SK-N-SH treated with all-trans-retinoic acid at 6 μM for 48 hours (cell line): ENCODE measurements around the gene ZCCHC2.

Experiments used
- ATAC-seq: fragments of 200-7000 bp; cut with Tn5 transposase; 3 replicates; pipeline ENCODE4 v1.9.1; 2020; ENCODE audit warnings: mild to moderate bottlenecking, moderate library complexity
- BACH2 ChIP-seq: fragments of 250-450 bp; sonication (Bioruptor Pico); IDR thresholded peaks from 2 replicates; pipeline ENCODE4 v1.9.0; 2021; ENCODE audit warnings: mild to moderate bottlenecking, borderline replicate concordance
- CREB5 ChIP-seq: fragments of 250-450 bp; sonication (Bioruptor Pico); IDR thresholded peaks from 2 replicates; pipeline ENCODE4 v1.5.1; 2020; ENCODE audit warnings: low read depth, mild to moderate bottlenecking, moderate library complexity
- CSDC2 ChIP-seq: fragments of 250-450 bp; sonication (Bioruptor Pico); IDR thresholded peaks from 2 replicates; pipeline ENCODE4 v1.5.0; 2020; ENCODE audit warnings: mild to moderate bottlenecking, moderate library complexity
- CSRNP3 ChIP-seq: fragments of 250-450 bp; sonication (Bioruptor Pico); IDR thresholded peaks from 2 replicates; pipeline ENCODE4 v1.5.1; 2021; ENCODE audit warnings: mild to moderate bottlenecking, moderate library complexity
- ESRRG ChIP-seq: fragments of 250-450 bp; sonication (Bioruptor Pico); IDR thresholded peaks from 2 replicates; pipeline ENCODE4 v1.6.1; 2021; ENCODE audit warnings: mild to moderate bottlenecking
- GLIS3 ChIP-seq: fragments of 250-450 bp; sonication (Bioruptor Pico); IDR thresholded peaks from 2 replicates; pipeline ENCODE4 v1.5.0; 2020; ENCODE audit warnings: mild to moderate bottlenecking, moderate library complexity
- ISL1 ChIP-seq: fragments of 250-450 bp; sonication (Bioruptor Pico); IDR thresholded peaks from 2 replicates; pipeline ENCODE4 v2.1.2; 2022; ENCODE audit warnings: mild to moderate bottlenecking, moderate library complexity
- OSR1 ChIP-seq: fragments of 250-450 bp; sonication (Bioruptor Pico); IDR thresholded peaks from 2 replicates; pipeline ENCODE4 v1.8.0; 2022; ENCODE audit warnings: moderate library complexity, mild to moderate bottlenecking, inconsistent platforms
- POU6F1 ChIP-seq: fragments of 250-450 bp; sonication (Bioruptor Pico); IDR thresholded peaks from 2 replicates; pipeline ENCODE4 v1.8.0; 2021; ENCODE audit warnings: low read depth, mild to moderate bottlenecking, moderate library complexity, borderline replicate concordance
- PPARA ChIP-seq: fragments of 250-450 bp; sonication (Bioruptor Pico); IDR thresholded peaks from 2 replicates; pipeline ENCODE4 v1.5.0; 2020; ENCODE audit warnings: mild to moderate bottlenecking, borderline replicate concordance
- RARB ChIP-seq: fragments of 250-450 bp; sonication (Bioruptor Pico); IDR thresholded peaks from 2 replicates; pipeline ENCODE4 v1.8.0; 2021; ENCODE audit warnings: mild to moderate bottlenecking, moderate library complexity
- SNAI2 ChIP-seq: fragments of 250-450 bp; sonication (Bioruptor Pico); IDR thresholded peaks from 2 replicates; pipeline ENCODE4 v1.5.0; 2020; ENCODE audit warnings: mild to moderate bottlenecking, moderate library complexity
- TCF4 ChIP-seq: fragments of 250-450 bp; sonication (Bioruptor Pico); IDR thresholded peaks from 2 replicates; pipeline ENCODE4 v1.8.0; 2021; ENCODE audit warnings: mild to moderate bottlenecking, moderate library complexity, borderline replicate concordance
- TOX ChIP-seq: fragments of 250-450 bp; sonication (Bioruptor Pico); IDR thresholded peaks from 2 replicates; pipeline ENCODE4 v1.8.0; 2021; ENCODE audit warnings: mild to moderate bottlenecking, moderate library complexity, borderline replicate concordance
- TSHZ2 ChIP-seq: fragments of 250-450 bp; sonication (Bioruptor Pico); IDR thresholded peaks from 2 replicates; pipeline ENCODE4 v1.5.0; 2020; ENCODE audit warnings: mild to moderate bottlenecking, moderate library complexity
- ZC3H10 ChIP-seq: fragments of 250-450 bp; sonication (Bioruptor Pico); IDR thresholded peaks from 2 replicates; pipeline ENCODE4 v1.5.1; 2021; ENCODE audit warnings: mild to moderate bottlenecking, moderate library complexity
- ZFP3 ChIP-seq: fragments of 250-450 bp; sonication (Bioruptor Pico); IDR thresholded peaks from 2 replicates; pipeline ENCODE4 v1.5.0; 2020; ENCODE audit warnings: mild to moderate bottlenecking, moderate library complexity
- ZFP30 ChIP-seq: fragments of 450-650 bp; formaldehyde crosslinking; IDR thresholded peaks from 2 replicates; pipeline ENCODE4 v1.5.0; 2022; ENCODE audit warnings: mild to moderate bottlenecking, moderate library complexity
- ZNF70 ChIP-seq: fragments of 450-650 bp; formaldehyde crosslinking; IDR thresholded peaks from 2 replicates; pipeline ENCODE4 v1.5.0; 2020; ENCODE audit warnings: mild to moderate bottlenecking, moderate library complexity
- ZNF8 ChIP-seq: fragments of 450-650 bp; formaldehyde crosslinking; IDR thresholded peaks from 2 replicates; pipeline ENCODE4 v1.5.0; 2020; ENCODE audit warnings: mild to moderate bottlenecking, moderate library complexity

Gene ZCCHC2

GRCh38 chr18:62537042-62537894 is 14.4 kb downstream of the ZCCHC2 start:
- no peak for TF ChIP-seq ZFP3 (CRISPR knock-in tag)
- TF ChIP-seq RARB (CRISPR knock-in tag) = no peak
- no peak for TF ChIP-seq CSRNP3 (CRISPR knock-in tag)
- TF ChIP-seq, all 23 proteins: peak for 0
- ATAC-seq = no peak

GRCh38 chr18:62537946-62538345 is 15.1 kb downstream of the ZCCHC2 start:
- TF ChIP-seq PPARA = no peak
- TF ChIP-seq OSR1 (CRISPR knock-in tag) = no peak
- no peak for TF ChIP-seq ISL1
- TF ChIP-seq TCF4 (CRISPR knock-in tag) = no peak
- TF ChIP-seq ESRRG (CRISPR knock-in tag) = no peak
- no peak for TF ChIP-seq SNAI2
- no peak for TF ChIP-seq TSHZ2 (CRISPR knock-in tag)
- no peak for TF ChIP-seq TOX (CRISPR knock-in tag)
- TF ChIP-seq BACH2 (CRISPR knock-in tag) = no peak
- TF ChIP-seq POU6F1 (CRISPR knock-in tag) = no peak
- TF ChIP-seq CSDC2 (CRISPR knock-in tag) = no peak
- TF ChIP-seq CREB5 = no peak
- TF ChIP-seq ZC3H10 = no peak
- no peak for TF ChIP-seq ZNF8 (CRISPR knock-in tag)
- no peak for ATAC-seq

- ATAC-seq = no peak
- TF ChIP-seq SNAI2 = no peak
- no peak for TF ChIP-seq CREB5
- no peak for TF ChIP-seq ZC3H10
- no peak for TF ChIP-seq CSRNP3 (CRISPR knock-in tag)
- no peak for TF ChIP-seq ZFP30 (CRISPR knock-in tag)
- TF ChIP-seq ESRRG (CRISPR knock-in tag) = no peak
- TF ChIP-seq ISL1 = no peak
- no peak for TF ChIP-seq TCF4 (CRISPR knock-in tag)
- no peak for TF ChIP-seq ZFP3 (CRISPR knock-in tag)
- TF ChIP-seq RARB (CRISPR knock-in tag) = no peak
- TF ChIP-seq ZNF70 (CRISPR knock-in tag) = no peak
- TF ChIP-seq POU6F1 (CRISPR knock-in tag) = no peak
- TF ChIP-seq OSR1 (CRISPR knock-in tag) = no peak
- no peak for TF ChIP-seq TOX (CRISPR knock-in tag)
- no peak for TF ChIP-seq GLIS3
- no peak for TF ChIP-seq BACH2 (CRISPR knock-in tag)
- TF ChIP-seq, all 23 proteins: peak for 0
Observed at GRCh38 chr18:62538881-62539280, 16.1 kb downstream of the ZCCHC2 start.
